Measurements from ENCODE around the gene ADAMTSL5. TPM values are rescaled to one million over a fixed set of nuclear protein-coding genes. Genes with fewer than 3 reads are reported as not detected.
A peak's percentile ranks its signal among the peaks of the same experiment; 100 is the strongest.

ADAMTSL5 gene
- total and polyA plus RNA-seq, 2 of the 13 experiments (the other 11 are each of a cell fraction or from before 2014, with no cell fraction given): 0.60 to 2.7 TPM

DNA sequence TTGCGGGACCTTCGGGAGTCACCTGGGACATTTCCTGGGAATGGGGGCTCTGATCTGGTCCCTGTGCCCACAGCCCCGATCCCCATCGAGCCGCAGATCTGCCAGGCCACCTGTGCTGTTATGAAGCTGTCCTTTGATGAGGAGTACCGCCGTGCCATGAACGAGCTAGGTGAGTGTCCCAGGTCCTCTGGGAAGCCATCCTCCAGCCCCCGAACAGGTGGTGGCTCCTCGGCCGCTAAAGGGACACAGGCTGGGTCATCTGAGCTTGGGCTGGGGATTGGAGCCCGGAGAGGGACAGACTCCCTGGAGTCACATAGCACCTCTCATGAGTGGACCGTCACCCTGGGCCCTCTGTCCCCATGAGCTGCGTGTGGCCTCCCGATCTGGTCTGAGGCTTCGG, 54.9 kb downstream of the ADAMTSL5 start (continued):
- TF ChIP-seq CERS6 (CRISPR knock-in tag; IDR thresholded peaks at IDR 0.05) (no peak), POLR2G (IDR thresholded peaks at IDR 0.05; ENCODE audit: low read depth, low read length) (peak; percentile 58; the same call in 1 of the 2 replicates), TARDBP (CRISPR knock-in tag; IDR thresholded peaks at IDR 0.05) (no peak), ZNF337 (CRISPR knock-in tag; IDR thresholded peaks at IDR 0.05; ENCODE audit: borderline replicate concordance, low read depth) (no peak), HMGA1 (CRISPR knock-in tag; conservative IDR thresholded peaks at IDR 0.05) (no peak), HNRNPL (IDR thresholded peaks at IDR 0.05; ENCODE audit: low read depth, low read length) (no peak), POGZ (CRISPR knock-in tag; IDR thresholded peaks at IDR 0.05) (no peak), SP5 (CRISPR knock-in tag; IDR thresholded peaks at IDR 0.05; ENCODE audit: borderline replicate concordance, low read depth) (no peak), ZNF101 (CRISPR knock-in tag; IDR thresholded peaks at IDR 0.05; ENCODE audit: borderline replicate concordance, low read depth) (no peak), ZNF768 (CRISPR knock-in tag; IDR thresholded peaks at IDR 0.05) (peak; percentile 40; the same call in 1 of the 2 replicates), ZNF772 (CRISPR knock-in tag; IDR thresholded peaks at IDR 0.05) (no peak), KDM2A (CRISPR knock-in tag; IDR thresholded peaks at IDR 0.05; ENCODE audit: borderline replicate concordance, low read depth) (peak; percentile 64; the same call in 1 of the 2 replicates), NONO (IDR thresholded peaks at IDR 0.05) (no peak), NONO (CRISPR knock-in tag; conservative IDR thresholded peaks at IDR 0.05) (no peak), ZNF430 (CRISPR knock-in tag; IDR thresholded peaks at IDR 0.05) (no peak), ZBTB7A (CRISPR knock-in tag; IDR thresholded peaks at IDR 0.05) (no peak)
- TF ChIP-seq, protein P1, sequence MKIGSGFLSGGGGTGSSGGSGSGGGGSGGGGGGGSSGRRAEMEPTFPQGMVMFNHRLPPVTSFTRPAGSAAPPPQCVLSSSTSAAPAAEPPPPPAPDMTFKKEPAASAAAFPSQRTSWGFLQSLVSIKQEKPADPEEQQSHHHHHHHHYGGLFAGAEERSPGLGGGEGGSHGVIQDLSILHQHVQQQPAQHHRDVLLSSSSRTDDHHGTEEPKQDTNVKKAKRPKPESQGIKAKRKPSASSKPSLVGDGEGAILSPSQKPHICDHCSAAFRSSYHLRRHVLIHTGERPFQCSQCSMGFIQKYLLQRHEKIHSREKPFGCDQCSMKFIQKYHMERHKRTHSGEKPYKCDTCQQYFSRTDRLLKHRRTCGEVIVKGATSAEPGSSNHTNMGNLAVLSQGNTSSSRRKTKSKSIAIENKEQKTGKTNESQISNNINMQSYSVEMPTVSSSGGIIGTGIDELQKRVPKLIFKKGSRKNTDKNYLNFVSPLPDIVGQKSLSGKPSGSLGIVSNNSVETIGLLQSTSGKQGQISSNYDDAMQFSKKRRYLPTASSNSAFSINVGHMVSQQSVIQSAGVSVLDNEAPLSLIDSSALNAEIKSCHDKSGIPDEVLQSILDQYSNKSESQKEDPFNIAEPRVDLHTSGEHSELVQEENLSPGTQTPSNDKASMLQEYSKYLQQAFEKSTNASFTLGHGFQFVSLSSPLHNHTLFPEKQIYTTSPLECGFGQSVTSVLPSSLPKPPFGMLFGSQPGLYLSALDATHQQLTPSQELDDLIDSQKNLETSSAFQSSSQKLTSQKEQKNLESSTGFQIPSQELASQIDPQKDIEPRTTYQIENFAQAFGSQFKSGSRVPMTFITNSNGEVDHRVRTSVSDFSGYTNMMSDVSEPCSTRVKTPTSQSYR (CRISPR knock-in tag; IDR thresholded peaks at IDR 0.05; ENCODE audit: borderline replicate concordance): no peak
- TF ChIP-seq, protein P2, sequence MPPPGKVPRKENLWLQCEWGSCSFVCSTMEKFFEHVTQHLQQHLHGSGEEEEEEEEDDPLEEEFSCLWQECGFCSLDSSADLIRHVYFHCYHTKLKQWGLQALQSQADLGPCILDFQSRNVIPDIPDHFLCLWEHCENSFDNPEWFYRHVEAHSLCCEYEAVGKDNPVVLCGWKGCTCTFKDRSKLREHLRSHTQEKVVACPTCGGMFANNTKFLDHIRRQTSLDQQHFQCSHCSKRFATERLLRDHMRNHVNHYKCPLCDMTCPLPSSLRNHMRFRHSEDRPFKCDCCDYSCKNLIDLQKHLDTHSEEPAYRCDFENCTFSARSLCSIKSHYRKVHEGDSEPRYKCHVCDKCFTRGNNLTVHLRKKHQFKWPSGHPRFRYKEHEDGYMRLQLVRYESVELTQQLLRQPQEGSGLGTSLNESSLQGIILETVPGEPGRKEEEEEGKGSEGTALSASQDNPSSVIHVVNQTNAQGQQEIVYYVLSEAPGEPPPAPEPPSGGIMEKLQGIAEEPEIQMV (CRISPR knock-in tag; IDR thresholded peaks at IDR 0.05; ENCODE audit: low read depth): no peak

All from HepG2 (cell line).